A673 (cell line): ENCODE measurements around the gene PLA2G12A. TPM values are rescaled to one million over a fixed set of nuclear protein-coding genes. Genes with fewer than 3 reads are reported as not detected.

Source experiments
- BruUV-seq: library from RNA; stranded (reverse); fragments of 400-500 nt; replicated peaks from 2 replicates; lab custom pipeline; 2021; lab: Mats Ljungman, UMichigan
- CTCF ChIA-PET: fragments of 300-600 bp; sonication (Branson Sonifier 250); formaldehyde crosslinking; loops from one replicate; lab custom pipeline; 2022; ENCODE audit warnings: antibody characterized with exemption; lab: Charles Lee
- POLR2A ChIA-PET: fragments of 300-600 bp; sonication (Branson Sonifier 250); formaldehyde crosslinking; loops from one replicate; lab custom pipeline; 2022; ENCODE audit warnings: antibody characterized with exemption; ENCODE audit not compliant: low non-redundant PET; lab: Charles Lee
- DNase-seq: peaks from one replicate; pipeline ENCODE4 v3.0.0-alpha.2; 2015; ENCODE audit warnings: low spot score
- H3K27ac ChIP-seq: fragments of 200-600 bp; sonication (generic); 2 replicates; pipeline ENCODE4 v1.5.1; 2016; ENCODE audit warnings: mixed run types, low read depth, mild to moderate bottlenecking, mixed read lengths, antibody characterized with exemption, low read length; ENCODE audit not compliant: poor library complexity, severe bottlenecking
- H3K27me3 ChIP-seq: fragments of 200-600 bp; sonication (generic); replicated peaks from 2 replicates; pipeline ENCODE4 v1.6.1; 2017; ENCODE audit warnings: mixed run types, low read depth, mild to moderate bottlenecking, mixed read lengths, antibody characterized with exemption, low read length; ENCODE audit not compliant: insufficient read depth, poor library complexity
- H3K36me3 ChIP-seq: fragments of 200-600 bp; sonication (generic); 2 replicates; pipeline ENCODE4 v1.6.1; 2016; ENCODE audit warnings: mixed run types, mild to moderate bottlenecking, mixed read lengths, antibody characterized with exemption, low read length; ENCODE audit not compliant: insufficient read depth, poor library complexity, severe bottlenecking
- H3K4me1 ChIP-seq: fragments of 200-600 bp; sonication (generic); 2 replicates; pipeline ENCODE4 v1.6.1; 2017; ENCODE audit warnings: mixed run types, mild to moderate bottlenecking, mixed read lengths, antibody characterized with exemption, low read length; ENCODE audit not compliant: insufficient read depth, poor library complexity, severe bottlenecking
- H3K4me3 ChIP-seq: fragments of 200-600 bp; sonication (generic); 2 replicates; pipeline ENCODE4 v1.5.1; 2016; ENCODE audit warnings: low read depth, mixed run types, mild to moderate bottlenecking, mixed read lengths, low read length; ENCODE audit not compliant: poor library complexity, severe bottlenecking
- H3K9me3 ChIP-seq: fragments of 200-600 bp; sonication (generic); 2 replicates; pipeline ENCODE4 v1.6.1; 2016; ENCODE audit warnings: mixed run types, low read depth, mild to moderate bottlenecking, mixed read lengths, antibody characterized with exemption, low read length; ENCODE audit not compliant: poor library complexity, severe bottlenecking
- CTCF ChIP-seq: fragments of 300-800, 200-600 bp; sonication (generic); conservative IDR thresholded peaks from 2 replicates; pipeline ENCODE4 v1.5.1; 2017; ENCODE audit warnings: low read depth, mild to moderate bottlenecking, antibody characterized with exemption, low read length, moderate library complexity, mixed read lengths
- EZH2 ChIP-seq: fragments of 200-600 bp; sonication (generic); IDR thresholded peaks from 2 replicates; pipeline ENCODE4 v1.6.1; 2017; ENCODE audit warnings: borderline replicate concordance, low read depth, mild to moderate bottlenecking, mixed read lengths, antibody characterized with exemption, low read length; ENCODE audit not compliant: poor library complexity, severe bottlenecking
- intact Hi-C: fragments of 100-400 bp; cut with micrococcal nuclease; formaldehyde crosslinking; loops from one replicate; pipeline ENCODE4 v1.10.0; 2022; ENCODE audit not compliant: unreplicated experiment
- total RNA-seq: library from RNA; stranded (reverse); gene quantifications from 2 replicates; pipeline ENCODE4 v1.2.3, GENCODE V29; 2021

The PLA2G12A gene
- total RNA-seq, 1 experiment from 2014 or later = 34.5 TPM

- Histone ChIP-seq H3K36me3 (no peaks in the 10 kb centered on the region), H3K4me1 (no peaks in the 10 kb centered on the region), H3K27ac (no peak overlapping the region), H3K27me3 (no peaks in the 10 kb centered on the region), H3K9me3 (no peaks in the 10 kb centered on the region), H3K4me3 (no peak overlapping the region)
- no TSS peak for BruUV-seq
- POLR2A ChIA-PET = no interaction called here
- intact Hi-C loops = no loop called here
- CTCF ChIA-PET = no interaction called here
- TF ChIP-seq EZH2 (no peak), CTCF (no peak)
- no peak for DNase-seq
These were observed 30.8 kb upstream of the PLA2G12A start for GRCh38 chr4:109760682-109761081.

- Histone ChIP-seq H3K27ac (no peak overlapping the region), H3K4me1 (peaks cover 10% of the 10 kb centered on the region), H3K4me3 (no peak overlapping the region), H3K36me3 (no peaks in the 10 kb centered on the region), H3K27me3 (no peaks in the 10 kb centered on the region), H3K9me3 (no peaks in the 10 kb centered on the region)
- CTCF ChIA-PET = no interaction called here
- intact Hi-C loops = no loop called here
- TF ChIP-seq EZH2 (no peak), CTCF (no peak)
- no TSS peak for BruUV-seq
- POLR2A ChIA-PET = no interaction called here
- DNase-seq = peak; percentile 39
These were observed 25.8 kb upstream of the PLA2G12A start for GRCh38 chr4:109755656-109756055.

GRCh38 chr4:109754093-109754857 lies 24.4 kb upstream of the PLA2G12A start:
- intact Hi-C loops = no loop called here
- POLR2A ChIA-PET = no interaction called here
- peaks cover 10% of the 10 kb centered on the region for H3K4me1 ChIP-seq
- no peak for DNase-seq
- no peaks in the 10 kb centered on the region for H3K36me3 ChIP-seq
- CTCF ChIA-PET = no interaction called here
- TF ChIP-seq CTCF (no peak), EZH2 (no peak)
- H3K9me3 ChIP-seq = no peaks in the 10 kb centered on the region
- no peak overlapping the region for H3K4me3 ChIP-seq
- H3K27ac ChIP-seq = no peak overlapping the region
- H3K27me3 ChIP-seq = no peaks in the 10 kb centered on the region
- no TSS peak for BruUV-seq
